Measurements from ENCODE around the gene KRT28.

GRCh38 chr17:40813804-40814203 lies 14.0 kb upstream of the KRT28 start:
- TF ChIP-seq BCL11A (IDR thresholded peaks at IDR 0.05; ENCODE audit: low read depth in 2 of 2, low read length in 2 of 2) (no peak), EZH2 (IDR thresholded peaks at IDR 0.05; ENCODE audit: low read depth, low read length, severe bottlenecking) (no peak), CTCF (IDR thresholded peaks at IDR 0.05; ENCODE audit: control extremely low read depth in 1 of 3, insufficient read depth in 1 of 3, low read depth in 1 of 3, low read length in 3 of 3) (no peak), MAX (IDR thresholded peaks at IDR 0.05) (no peak), SRF (IDR thresholded peaks at IDR 0.05; ENCODE audit: low read depth, low read length) (no peak), CBX5 (IDR thresholded peaks at IDR 0.05; ENCODE audit: low read depth, low read length) (no peak), POLR2A (IDR thresholded peaks at IDR 0.05; ENCODE audit: control extremely low read depth in 1 of 2, low read depth in 2 of 2, low read length in 2 of 2) (no peak), ZNF274 (IDR thresholded peaks at IDR 0.05; ENCODE audit: borderline replicate concordance, extremely low read depth, low read length) (no peak), SUZ12 (IDR thresholded peaks at IDR 0.05; ENCODE audit: low read length) (no peak), ATF2 (IDR thresholded peaks at IDR 0.05; ENCODE audit: low read length) (no peak), SIN3A (conservative IDR thresholded peaks at IDR 0.05 in 1 of 2, IDR thresholded peaks at IDR 0.05 in 1 of 2; ENCODE audit: low read depth in 1 of 2, low read length in 2 of 2) (no peak), SP1 (IDR thresholded peaks at IDR 0.05; ENCODE audit: low read depth, low read length) (no peak)
